B cell (primary cell): ENCODE data around the gene ZFPL1. TPM values are rescaled to one million over a fixed set of nuclear protein-coding genes. Genes with fewer than 3 reads are reported as not detected.

Source experiments
- ATAC-seq: fragments of 200-7000 bp; cut with Tn5 transposase; one replicate; pipeline ENCODE4 v1.10.0; 2021; ENCODE audit warnings: low read depth, mild to moderate bottlenecking, moderate number of reproducible peaks, moderate library complexity
- CTCF ChIA-PET: fragments of 350-600 bp; sonication (Branson Sonifier 250); formaldehyde crosslinking; loops from one replicate; lab custom pipeline; 2021; ENCODE audit warnings: antibody characterized with exemption, inconsistent platforms; lab: Charles Lee
- POLR2A ChIA-PET: fragments of 350-600 bp; sonication (Branson Sonifier 250); formaldehyde crosslinking; loops from one replicate; lab custom pipeline; 2021; ENCODE audit warnings: antibody characterized with exemption; lab: Charles Lee
- DNase-seq: peaks from one replicate; pipeline ENCODE4 v3.0.0; 2013
- H2AFZ ChIP-seq: 2 replicates; pipeline ENCODE4 v1.6.1; 2012; ENCODE audit warnings: mild to moderate bottlenecking, low read depth, low read length; ENCODE audit not compliant: insufficient read depth, poor library complexity, severe bottlenecking
- H3K27ac ChIP-seq, 2 donors: 1 replicate in 1 of 2; 2 replicates in 1 of 2; pipeline ENCODE4 v1.5.1; 2012 to 2013; ENCODE audit warnings: low read length in 2 of 2, mild to moderate bottlenecking in 2 of 2, moderate library complexity in 1 of 2
- H3K27me3 ChIP-seq, 4 experiments: fragments of 200-600 bp in 1 of 4; sonication (generic) in 1 of 4; replicated peaks in 1 of 4; 1 replicate in 2 of 4; 2 replicates in 2 of 4; pipeline versions ENCODE4 v1.6.1 to v1.7.0; 2013 to 2016; ENCODE audit warnings: low read length in 3 of 4, mild to moderate bottlenecking in 2 of 4, mixed read lengths in 1 of 4, moderate library complexity in 1 of 4; ENCODE audit not compliant: insufficient read depth in 4 of 4, control insufficient read depth in 3 of 4; ENCODE audit errors: control extremely low read depth in 1 of 4
- H3K36me3 ChIP-seq, 2 experiments: replicated peaks in 1 of 2; 1 replicate in 1 of 2; 2 replicates in 1 of 2; pipeline versions ENCODE4 v1.6.1 to v1.7.1; 2013; ENCODE audit warnings: low read length in 1 of 2; ENCODE audit not compliant: insufficient read depth in 2 of 2, control insufficient read depth in 1 of 2; ENCODE audit errors: control extremely low read depth in 1 of 2, extremely low read depth in 1 of 2
- H3K4me1 ChIP-seq, 2 donors: fragments of 200-600 bp in 1 of 2; sonication (generic) in 1 of 2; 1 replicate in 1 of 2; 2 replicates in 1 of 2; pipeline versions ENCODE4 v1.5.1 to v1.6.1; 2013 to 2017; ENCODE audit warnings: low read length in 2 of 2; ENCODE audit not compliant: control insufficient read depth in 2 of 2, insufficient read depth in 2 of 2
- H3K4me2 ChIP-seq: replicated peaks from 2 replicates; pipeline ENCODE3; 2012; ENCODE audit warnings: mild to moderate bottlenecking, low read depth, low read length; ENCODE audit not compliant: poor library complexity, severe bottlenecking
- H3K4me3 ChIP-seq, 5 experiments: fragments of 200-600 bp in 1 of 5; sonication (generic) in 1 of 5; 1 replicate in 3 of 5; 2 replicates in 2 of 5; pipeline versions ENCODE4 v1.5.1 to v1.7.0; 2011 to 2016; ENCODE audit warnings: low read length in 4 of 5, mild to moderate bottlenecking in 4 of 5, low read depth in 2 of 5, control low read depth in 1 of 5, moderate library complexity in 1 of 5; ENCODE audit not compliant: insufficient read depth in 1 of 5; ENCODE audit errors: control extremely low read depth in 1 of 5, extremely low read depth in 1 of 5
- H3K79me2 ChIP-seq: fragments of 200-600 bp; sonication (generic); one replicate; pipeline ENCODE4 v1.6.0; 2016; ENCODE audit warnings: low read length; ENCODE audit not compliant: control insufficient read depth, insufficient read depth
- H3K9ac ChIP-seq: fragments of 200-600 bp; sonication (generic); 2 replicates; pipeline ENCODE4 v1.6.1; 2017; ENCODE audit warnings: mild to moderate bottlenecking, low read length, moderate library complexity
- H3K9me3 ChIP-seq, 3 donors: one replicate each; pipeline versions ENCODE4 v1.6.1 to v1.7.1; 2013; ENCODE audit warnings: low read length in 2 of 3; ENCODE audit not compliant: control insufficient read depth in 2 of 3, insufficient read depth in 1 of 3; ENCODE audit errors: control extremely low read depth in 1 of 3
- H4K20me1 ChIP-seq: 2 replicates; pipeline ENCODE4 v1.6.0; 2012; ENCODE audit warnings: mild to moderate bottlenecking, low read length; ENCODE audit not compliant: insufficient read depth, control insufficient read depth, poor library complexity, severe bottlenecking
- H3K27ac Mint-ChIP-seq: one replicate; pipeline ENCODE4 v1.8.0; 2021; ENCODE audit warnings: mixed read lengths
- H3K27me3 Mint-ChIP-seq: one replicate; pipeline ENCODE4 v1.8.0; 2021; ENCODE audit warnings: mixed read lengths
- H3K4me1 Mint-ChIP-seq: one replicate; pipeline ENCODE4 v1.8.0; 2021; ENCODE audit warnings: mixed read lengths
- H3K4me3 Mint-ChIP-seq: one replicate; pipeline ENCODE4 v1.8.0; 2021; ENCODE audit warnings: mixed read lengths
- H3K9me3 Mint-ChIP-seq: one replicate; pipeline ENCODE4 v1.8.0; 2022; ENCODE audit warnings: mixed read lengths; ENCODE audit not compliant: insufficient read depth
- EZH2 ChIP-seq: IDR thresholded peaks from 2 replicates; pipeline ENCODE4 v1.6.1; 2012; ENCODE audit warnings: borderline replicate concordance, low read depth, mild to moderate bottlenecking, moderate library complexity, low read length; ENCODE audit not compliant: insufficient read depth, poor library complexity, severe bottlenecking
- WGBS: methylation state at CpG from one replicate; pipeline ENCODE4 v1.1.5; 2013; ENCODE audit warnings: missing lambda C conversion rate; ENCODE audit not compliant: insufficient coverage; 5-methylcytosine and 5-hydroxymethylcytosine counted together
- intact Hi-C: fragments of 100-400 bp; cut with micrococcal nuclease; formaldehyde crosslinking; loops from one replicate; pipeline ENCODE4 v1.10.0; 2022
- polyA plus RNA-seq: library from polyadenylated mRNA; depleted of rRNA; stranded (reverse); fragments of >200 nt; gene quantifications from 2 replicates; pipeline ENCODE4 v1.2.3, GENCODE V29; 2012
- total RNA-seq, 2 donors: library from RNA; stranded (reverse); fragments of 120-200 nt in 1 of 2; gene quantifications; 1 replicate in 1 of 2; 2 replicates in 1 of 2; pipeline versions ENCODE4 v1.2.3 to v1.2.4, GENCODE V29; 2013 to 2022
- TF ChIP-seq, protein P1 (sequence below): fragments of 200-600 bp; IDR thresholded peaks from one replicate; pipeline ENCODE4 v1.8.0; 2022; ENCODE audit warnings: antibody characterized with exemption, mild to moderate bottlenecking

ZFPL1 gene
- total and polyA plus RNA-seq, 2 donors (not counting 1 experiment from before 2014, with no cell fraction given): 57.3 to 79.2 TPM

DNA sequence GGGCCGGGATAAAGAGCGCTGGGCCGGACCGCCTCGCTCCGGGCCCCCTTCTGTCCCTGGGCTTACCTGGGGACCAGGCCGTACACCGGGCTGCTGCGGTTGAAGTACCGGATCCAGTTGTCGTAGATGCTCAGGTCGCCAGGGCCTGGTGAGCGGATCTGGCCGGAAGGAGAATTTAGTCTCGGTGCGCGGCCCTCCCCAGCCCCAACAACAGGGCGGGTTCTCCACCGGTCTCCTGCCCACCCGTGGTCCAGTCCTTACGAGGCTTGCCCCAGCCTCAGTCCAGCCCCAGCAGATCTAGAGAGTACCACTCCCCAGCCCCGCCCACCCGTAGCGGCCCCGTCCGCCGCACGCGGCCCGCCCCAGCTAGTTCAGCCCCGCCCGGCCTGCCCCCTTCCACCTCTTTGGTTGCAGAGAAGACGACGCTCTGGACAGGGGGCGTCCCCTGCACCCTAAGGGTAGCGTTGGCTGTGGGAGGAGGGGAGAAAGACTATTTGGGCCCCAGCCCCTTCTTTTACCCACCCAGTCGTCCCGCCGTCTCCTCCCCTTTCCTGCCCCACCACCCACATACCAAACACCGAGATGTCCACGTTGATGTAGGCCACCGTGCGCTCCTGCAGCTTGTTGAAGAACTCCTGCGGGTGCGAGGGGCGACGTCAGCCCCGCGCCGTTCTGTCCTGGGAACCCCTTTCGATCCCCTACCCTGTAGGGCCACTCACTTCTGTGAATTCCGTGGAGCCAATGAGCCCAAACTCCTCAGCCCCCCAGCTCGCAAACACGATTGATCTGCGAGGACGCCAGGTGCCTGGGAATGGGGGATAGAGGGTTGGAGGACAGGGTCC is 36.2 kb upstream of the ZFPL1 start:
- DNase-seq (peak; percentile 43), ATAC-seq (peak; percentile 78)
- no peaks in the 10 kb centered on the region for H3K27me3 ChIP-seq
- H3K27ac ChIP-seq: peak overlapping the region in 1 of 2 donors; percentile 51
- H3K4me3 ChIP-seq: peak overlapping the region in 4 of 5 experiments; percentile 49 to 63 (median 60)
- peak overlapping the region; percentile 88 for H3K4me3 Mint-ChIP-seq
- peak overlapping the region; percentile 87 for H3K4me2 ChIP-seq
- TF ChIP-seq, protein P1, sequence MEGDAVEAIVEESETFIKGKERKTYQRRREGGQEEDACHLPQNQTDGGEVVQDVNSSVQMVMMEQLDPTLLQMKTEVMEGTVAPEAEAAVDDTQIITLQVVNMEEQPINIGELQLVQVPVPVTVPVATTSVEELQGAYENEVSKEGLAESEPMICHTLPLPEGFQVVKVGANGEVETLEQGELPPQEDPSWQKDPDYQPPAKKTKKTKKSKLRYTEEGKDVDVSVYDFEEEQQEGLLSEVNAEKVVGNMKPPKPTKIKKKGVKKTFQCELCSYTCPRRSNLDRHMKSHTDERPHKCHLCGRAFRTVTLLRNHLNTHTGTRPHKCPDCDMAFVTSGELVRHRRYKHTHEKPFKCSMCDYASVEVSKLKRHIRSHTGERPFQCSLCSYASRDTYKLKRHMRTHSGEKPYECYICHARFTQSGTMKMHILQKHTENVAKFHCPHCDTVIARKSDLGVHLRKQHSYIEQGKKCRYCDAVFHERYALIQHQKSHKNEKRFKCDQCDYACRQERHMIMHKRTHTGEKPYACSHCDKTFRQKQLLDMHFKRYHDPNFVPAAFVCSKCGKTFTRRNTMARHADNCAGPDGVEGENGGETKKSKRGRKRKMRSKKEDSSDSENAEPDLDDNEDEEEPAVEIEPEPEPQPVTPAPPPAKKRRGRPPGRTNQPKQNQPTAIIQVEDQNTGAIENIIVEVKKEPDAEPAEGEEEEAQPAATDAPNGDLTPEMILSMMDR: no peak
- TF ChIP-seq EZH2: no peak
- CTCF ChIA-PET: interaction anchor here (0.6 to 1.7 kb wide), 2 partner anchors 10 to 34 kb away, joined by 3 to 4 read pairs; partner anchors contain the start of gene ARL2
- no peaks in the 10 kb centered on the region for H3K9me3 Mint-ChIP-seq
- H3K27ac Mint-ChIP-seq: peak overlapping the region; percentile 84
- peak overlapping the region; percentile 98 for H2AFZ ChIP-seq
- WGBS: 26% methylated on average over 31 of the region's 56 CpGs
- peaks cover 14 to 16% of the 10 kb centered on the region in 2 donors for H3K4me1 ChIP-seq
- H3K79me2 ChIP-seq: peaks cover 19% of the 10 kb centered on the region
- H3K4me1 Mint-ChIP-seq: peaks cover 21% of the 10 kb centered on the region
- peaks cover 0 to 16% of the 10 kb centered on the region in 2 experiments for H3K36me3 ChIP-seq
- H3K27me3 Mint-ChIP-seq: no peaks in the 10 kb centered on the region
- no peaks in the 10 kb centered on the region for H4K20me1 ChIP-seq
- H3K9me3 ChIP-seq: no peaks in the 10 kb centered on the region
- H3K9ac ChIP-seq: peak overlapping the region; percentile 68
- intact Hi-C loops: loop anchor here (10.0 kb wide), 1 partner anchor 477 kb away; the partner anchor contains the start of gene SCYL1
- POLR2A ChIA-PET: interaction anchor here (0.5 to 1.4 kb wide), 7 partner anchors 10 to 513 kb away, joined by 3 to 6 read pairs (median 4); no protein-coding TSS in a partner anchor

DNA sequence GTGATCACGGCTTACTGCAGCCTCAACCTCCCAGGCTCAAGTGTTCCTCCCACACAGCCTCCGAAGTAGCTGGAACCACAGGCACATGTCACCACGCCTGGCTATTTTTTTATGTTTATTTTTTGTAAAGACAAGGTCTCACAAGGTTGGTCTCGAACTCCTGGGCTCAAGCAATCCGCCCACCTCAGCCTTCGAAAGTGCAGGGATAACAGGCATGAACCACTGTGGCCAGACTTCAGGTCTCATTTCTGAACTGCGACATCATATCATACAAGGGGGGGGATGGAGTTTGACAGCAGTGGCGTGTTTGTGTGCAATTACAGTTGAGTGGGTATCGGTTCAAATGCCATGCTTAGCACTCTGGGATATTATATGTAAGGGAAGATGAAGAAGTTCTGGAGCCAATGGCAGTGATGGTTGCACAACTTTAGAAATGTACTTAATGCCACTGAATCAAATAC is 32.6 kb upstream of the ZFPL1 start:
- no peak overlapping the region for H3K4me2 ChIP-seq
- no peaks in the 10 kb centered on the region for H3K9me3 ChIP-seq
- DNase-seq: no peak
- H3K79me2 ChIP-seq: peaks cover 6% of the 10 kb centered on the region
- intact Hi-C loops: no loop called here
- peaks cover 34% of the 10 kb centered on the region for H3K4me1 Mint-ChIP-seq
- 86% methylated on average over 3 of the region's 9 CpGs for WGBS
- H3K27me3 Mint-ChIP-seq: no peaks in the 10 kb centered on the region
- ATAC-seq: no peak
- H3K27ac Mint-ChIP-seq: no peak overlapping the region
- H2AFZ ChIP-seq: no peak overlapping the region
- no peaks in the 10 kb centered on the region for H3K36me3 ChIP-seq
- peaks cover 26 to 28% of the 10 kb centered on the region in 2 donors for H3K4me1 ChIP-seq
- peaks cover 0 to 2% (median 0%) of the 10 kb centered on the region in 4 experiments for H3K27me3 ChIP-seq
- no peak for TF ChIP-seq EZH2
- TF ChIP-seq, protein P1: no peak
- POLR2A ChIA-PET: no interaction called here
- no peak overlapping the region for H3K4me3 ChIP-seq
- no peak overlapping the region for H3K27ac ChIP-seq
- H3K9ac ChIP-seq: no peak overlapping the region
- H3K9me3 Mint-ChIP-seq: no peaks in the 10 kb centered on the region
- H4K20me1 ChIP-seq: no peaks in the 10 kb centered on the region
- H3K4me3 Mint-ChIP-seq: no peak overlapping the region
- CTCF ChIA-PET: no interaction called here
